GM21737 (cell line): ENCODE measurements around the gene HSPG2.

Experiments
- ATAC-seq: cut with Tn5 transposase; IDR thresholded peaks from one replicate; pipeline ENCODE4 v1.9.1; 2021; ENCODE audit warnings: mild to moderate bottlenecking, moderate library complexity; ENCODE audit not compliant: unreplicated experiment

The HSPG2 gene

DNA sequence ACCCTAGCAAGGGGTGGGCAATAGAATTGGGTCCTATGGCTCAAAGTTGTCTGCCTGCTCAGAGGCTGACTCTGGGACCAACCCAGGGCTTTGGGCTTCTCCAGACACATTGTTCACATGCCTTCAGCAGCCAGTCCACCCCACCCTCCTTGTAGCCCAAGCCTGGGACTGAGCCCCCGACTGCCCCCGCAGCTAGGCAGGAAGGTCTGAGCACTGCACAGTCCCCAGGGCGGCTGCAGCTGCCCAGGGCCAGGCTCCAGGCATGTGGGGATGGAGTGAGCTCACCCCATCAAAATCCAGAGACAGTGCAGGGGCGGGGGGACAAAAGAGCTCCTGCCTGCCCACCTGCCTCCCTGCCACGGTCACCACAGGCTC, 35.6 kb downstream of the HSPG2 start:
- ATAC-seq = no peak

DNA sequence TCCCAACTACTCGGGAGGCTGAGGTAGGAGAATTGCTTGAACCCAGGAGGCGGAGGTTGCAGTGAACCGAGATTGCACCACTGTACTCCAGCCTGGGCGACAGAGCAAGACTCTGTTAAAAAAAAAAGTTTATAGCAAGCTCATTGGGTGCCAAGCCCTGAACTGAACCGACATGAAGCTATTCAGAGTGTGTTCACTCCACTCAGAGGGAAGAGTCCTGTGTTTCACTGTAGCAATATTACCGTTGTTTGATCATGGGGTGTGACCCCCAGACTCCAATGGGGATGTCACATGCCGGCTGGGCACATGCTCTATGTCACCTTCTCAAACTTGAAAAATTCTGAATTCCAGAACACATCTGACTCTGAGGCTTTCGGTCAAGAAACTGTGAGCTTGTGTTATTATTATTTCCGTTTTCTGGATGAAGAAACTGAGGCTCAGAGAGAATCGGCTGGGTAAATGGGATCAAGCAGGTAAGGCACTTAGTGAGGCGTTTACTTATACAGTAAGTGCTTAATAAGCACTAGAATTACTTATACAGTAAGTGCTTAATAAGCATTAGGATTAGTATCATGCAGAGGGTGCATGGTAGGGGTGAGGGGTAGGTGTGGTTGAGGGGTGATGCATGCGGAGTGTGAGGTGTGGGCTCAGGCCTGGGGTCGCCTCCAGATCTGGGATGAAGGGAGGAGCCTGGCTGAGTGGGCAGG, 36.2 kb downstream of the HSPG2 start:
- no peak for ATAC-seq

DNA sequence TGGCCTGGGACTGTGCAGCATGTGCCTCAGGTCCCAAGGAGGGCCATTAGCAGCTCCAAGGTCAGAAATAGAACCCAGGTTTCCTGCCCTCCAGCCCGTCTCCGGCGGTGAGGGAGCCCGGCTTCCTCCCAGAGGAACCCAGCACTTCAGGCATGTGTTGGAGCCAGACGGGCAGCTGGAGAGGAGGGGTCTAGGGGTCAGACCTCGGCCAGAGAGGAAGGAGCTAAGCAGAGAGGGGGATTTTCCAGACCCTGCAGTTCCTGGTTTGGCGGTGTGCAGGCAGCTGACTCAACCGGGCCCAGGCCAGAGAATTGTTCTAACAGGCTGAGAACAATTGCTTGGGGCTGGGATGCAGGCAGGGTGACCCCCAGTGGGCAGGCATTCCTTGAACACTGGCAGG, 37.1 kb downstream of the HSPG2 start:
- ATAC-seq = no peak

DNA sequence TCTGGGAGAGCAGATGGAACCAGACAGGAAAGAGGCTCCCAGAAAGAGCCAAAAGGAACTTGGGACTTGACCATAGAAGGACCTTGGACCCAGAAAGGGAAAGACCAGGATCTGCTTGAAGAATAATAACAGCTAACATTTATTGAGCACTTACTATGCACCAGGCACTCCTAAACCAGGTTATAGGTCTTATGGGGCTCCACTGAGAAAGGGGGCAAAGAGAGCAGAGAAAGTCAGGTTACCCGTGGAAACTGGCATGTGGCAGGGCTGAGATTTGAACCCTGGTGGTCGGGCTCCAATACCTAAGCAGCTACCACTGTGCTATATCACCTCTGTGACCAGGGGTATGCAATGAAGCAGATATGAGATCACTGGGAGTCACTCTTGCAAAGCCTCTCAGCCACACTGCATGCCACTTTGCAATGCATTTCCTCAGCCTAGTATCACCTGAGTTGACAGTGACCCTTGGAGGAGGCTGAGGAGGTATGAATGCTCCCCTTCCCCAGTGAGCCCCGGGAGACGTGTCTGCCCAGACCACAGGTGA, 37.8 kb downstream of the HSPG2 start:
- ATAC-seq = no peak

DNA sequence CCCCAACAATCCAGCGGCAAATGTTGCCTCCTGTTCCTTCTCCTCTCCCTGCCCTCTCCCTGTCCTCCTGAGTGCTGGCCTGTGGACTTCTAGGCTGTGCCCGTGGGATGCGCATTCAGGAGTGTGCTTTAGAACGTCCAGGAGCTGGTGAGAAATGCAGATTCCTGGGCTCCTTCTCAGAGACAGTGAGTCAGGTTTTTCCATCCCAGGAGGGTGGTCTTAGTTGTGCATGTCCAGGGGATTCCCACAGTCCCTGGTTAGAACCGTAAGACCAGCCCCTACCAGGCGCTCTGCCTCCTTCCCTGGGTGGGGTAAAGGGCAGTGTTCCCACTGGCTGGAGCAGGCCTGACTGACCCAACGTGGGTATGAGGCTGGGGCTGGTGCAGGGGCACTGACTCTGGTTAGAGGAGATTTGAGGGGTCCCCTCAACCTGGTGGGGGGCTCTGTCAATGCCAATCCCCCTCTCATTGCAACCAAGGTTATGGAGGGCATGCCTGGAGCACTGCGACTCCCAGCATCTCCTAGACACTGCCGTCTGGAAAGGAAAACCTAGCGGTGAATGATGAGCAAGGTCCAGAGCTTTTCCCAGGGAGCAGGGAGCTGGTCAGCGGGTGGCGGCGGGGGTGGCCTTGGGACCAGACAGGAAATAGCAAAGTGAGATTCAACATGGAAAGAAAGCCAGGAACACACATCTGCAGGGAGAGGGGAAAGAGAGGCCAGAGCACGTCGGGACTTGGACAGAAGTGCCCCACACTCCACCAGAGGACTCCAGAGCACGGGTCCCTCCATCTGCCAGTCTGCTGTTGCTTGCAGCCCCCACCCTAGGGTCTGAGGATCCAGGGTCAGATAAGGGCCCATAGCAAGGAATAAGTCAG, 38.5 kb downstream of the HSPG2 start:
- no peak for ATAC-seq

DNA sequence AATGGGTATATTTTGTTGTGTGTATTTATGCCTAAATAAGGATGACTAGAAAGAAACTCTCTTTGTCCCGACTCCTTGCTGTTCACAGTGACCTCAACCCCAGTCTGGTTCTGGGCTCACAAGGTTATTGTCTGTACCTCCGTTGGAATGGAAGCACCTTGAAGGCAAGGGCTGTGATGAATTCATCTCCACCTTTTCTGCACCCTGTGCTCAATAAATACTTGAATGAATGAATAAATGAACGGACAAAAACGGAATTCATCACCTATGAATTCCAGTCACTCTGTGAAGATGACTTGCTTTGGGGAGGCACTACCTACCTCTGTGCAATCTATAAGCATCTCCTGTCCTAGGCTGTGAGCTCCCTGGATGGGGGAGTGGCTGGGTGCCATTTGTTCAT, 39.3 kb downstream of the HSPG2 start:
- no peak for ATAC-seq

DNA sequence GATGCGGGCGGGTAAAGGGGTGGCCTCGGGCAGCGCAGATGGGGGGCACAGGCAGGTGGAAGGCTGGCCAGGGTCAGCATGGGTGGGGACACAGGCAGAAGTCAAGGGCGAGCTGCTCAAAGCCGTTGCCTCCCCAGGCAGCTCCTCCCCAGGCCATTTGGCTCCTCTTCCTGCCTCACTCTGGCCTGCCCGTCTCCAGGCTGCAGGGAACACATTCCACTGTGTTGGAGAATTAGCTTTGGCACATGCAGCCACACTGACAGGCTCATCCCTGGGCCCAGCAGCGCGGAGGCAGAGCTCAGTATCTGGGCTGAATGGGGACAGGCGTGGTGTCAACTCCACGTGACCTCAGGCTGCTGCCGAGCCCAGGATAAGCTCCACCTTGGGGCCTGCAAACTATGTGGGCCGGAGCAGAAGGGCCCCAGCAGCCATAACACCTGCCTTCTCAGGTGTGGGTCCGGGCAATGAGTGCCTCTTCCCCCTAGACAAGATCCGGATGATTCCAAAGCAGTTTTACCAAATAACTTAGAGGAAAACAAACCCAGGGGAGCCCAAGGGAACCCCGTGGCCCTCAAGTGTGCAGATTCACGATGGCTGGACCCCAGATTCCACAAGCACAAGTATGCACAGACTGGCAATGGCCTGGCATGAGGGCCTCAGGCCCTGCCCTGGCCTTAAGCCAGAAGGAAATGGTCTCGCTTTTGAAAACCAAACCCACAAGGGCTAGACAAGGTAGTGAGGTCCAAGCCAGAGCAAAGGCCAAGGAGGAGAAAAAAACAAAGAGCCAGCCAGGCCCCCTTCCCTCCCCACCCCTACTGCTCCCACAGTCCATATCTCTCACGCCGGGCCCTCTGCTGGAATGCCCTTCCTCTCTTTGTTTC, 40.2 kb downstream of the HSPG2 start:
- ATAC-seq = no peak

DNA sequence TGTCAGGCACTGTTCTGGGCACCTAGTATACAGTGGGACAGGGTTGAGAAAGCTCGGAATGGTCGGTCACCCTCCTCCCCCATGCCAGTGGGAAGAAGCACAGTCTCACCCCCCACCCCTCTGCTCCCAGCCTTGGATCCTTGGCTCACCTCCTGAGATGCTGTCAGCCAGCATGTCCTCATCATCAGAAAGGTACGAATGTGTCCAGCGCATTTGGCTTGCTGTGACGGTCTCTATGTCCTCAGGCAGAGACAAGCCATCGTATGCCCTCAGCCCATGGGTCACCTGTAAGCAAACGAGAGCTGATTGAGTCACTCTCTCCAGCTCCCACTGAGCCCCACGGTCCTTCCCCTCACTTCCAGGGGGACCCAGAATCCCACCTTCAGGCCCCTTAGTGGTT, 41.1 kb downstream of the HSPG2 start:
- no peak for ATAC-seq

DNA sequence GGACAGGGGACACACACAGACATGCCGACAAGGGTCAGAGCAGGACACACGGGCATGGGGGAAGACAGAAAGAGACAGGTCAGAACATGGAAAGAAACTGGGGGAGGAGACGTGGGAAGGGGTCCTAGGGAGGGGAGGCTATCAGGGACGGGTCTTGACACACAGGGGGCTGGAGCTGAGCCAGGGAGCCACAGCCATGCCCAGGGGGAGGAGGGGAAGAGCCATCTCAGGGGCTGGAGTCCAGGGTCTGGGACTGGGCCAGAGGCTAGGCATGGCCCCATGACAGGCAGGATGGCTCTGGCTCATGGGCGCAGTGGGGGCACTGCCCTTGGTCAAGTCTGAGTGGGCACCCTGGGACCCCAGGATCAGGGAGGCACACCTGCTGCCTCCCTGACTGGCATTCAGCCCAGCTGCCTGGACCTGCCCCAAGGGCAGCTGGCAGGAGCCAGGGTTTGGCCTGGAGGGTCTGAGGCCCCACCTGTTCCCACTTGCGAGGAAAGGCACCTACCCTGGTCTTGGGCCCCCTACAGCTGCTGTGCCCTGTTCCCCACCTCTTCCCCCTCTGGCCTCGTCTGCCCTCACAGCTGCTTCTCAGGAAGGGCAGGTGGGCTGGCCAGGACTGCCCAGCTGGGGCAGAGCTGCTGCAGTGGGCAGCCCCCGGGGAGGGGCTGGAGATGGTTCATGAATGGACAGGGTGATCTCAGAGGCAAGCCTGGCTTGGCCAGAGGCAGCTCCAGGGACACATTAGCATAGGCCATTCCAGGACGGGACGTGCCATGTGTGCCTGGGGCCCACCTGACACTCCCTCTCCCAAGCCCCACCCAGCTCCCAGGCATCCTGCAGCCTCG, 42.9 kb downstream of the HSPG2 start:
- ATAC-seq = no peak

DNA sequence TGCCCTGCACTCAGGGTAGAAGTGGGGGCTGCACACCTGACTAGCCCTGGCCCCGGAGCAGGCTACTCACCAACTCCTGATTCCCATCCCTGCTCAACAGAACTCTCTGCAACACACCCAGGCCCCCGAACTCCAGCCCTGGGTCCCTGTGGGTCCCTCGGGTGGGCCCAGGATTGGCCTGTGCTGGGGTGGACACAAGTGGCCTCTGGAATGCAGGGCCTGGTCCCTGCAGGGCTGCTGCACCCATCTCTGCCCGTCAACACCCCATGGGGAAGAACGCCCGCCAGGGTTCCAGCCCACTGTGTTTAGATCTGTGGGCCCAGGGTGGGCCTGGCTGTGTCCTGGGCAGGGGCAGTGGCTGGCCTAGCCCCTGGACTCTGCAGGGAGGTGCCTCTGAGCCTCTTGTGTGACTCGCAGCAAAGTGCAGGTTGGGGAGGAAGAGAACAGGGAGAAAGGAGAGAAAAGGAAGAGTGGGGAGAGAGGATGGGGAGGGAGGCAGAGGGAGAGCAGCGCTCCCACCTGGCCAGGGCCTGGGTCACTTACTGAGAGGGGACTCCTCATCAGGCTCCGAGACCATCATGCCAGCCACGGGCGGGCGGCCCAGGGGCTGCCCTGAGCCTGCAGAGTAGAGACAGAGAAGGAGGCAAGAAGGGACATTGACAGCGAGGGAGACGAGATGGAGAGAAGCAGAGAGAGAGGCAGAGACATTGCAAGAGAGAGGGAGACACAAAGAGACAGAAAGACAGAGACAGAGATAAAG, 43.9 kb downstream of the HSPG2 start:
- no peak for ATAC-seq

DNA sequence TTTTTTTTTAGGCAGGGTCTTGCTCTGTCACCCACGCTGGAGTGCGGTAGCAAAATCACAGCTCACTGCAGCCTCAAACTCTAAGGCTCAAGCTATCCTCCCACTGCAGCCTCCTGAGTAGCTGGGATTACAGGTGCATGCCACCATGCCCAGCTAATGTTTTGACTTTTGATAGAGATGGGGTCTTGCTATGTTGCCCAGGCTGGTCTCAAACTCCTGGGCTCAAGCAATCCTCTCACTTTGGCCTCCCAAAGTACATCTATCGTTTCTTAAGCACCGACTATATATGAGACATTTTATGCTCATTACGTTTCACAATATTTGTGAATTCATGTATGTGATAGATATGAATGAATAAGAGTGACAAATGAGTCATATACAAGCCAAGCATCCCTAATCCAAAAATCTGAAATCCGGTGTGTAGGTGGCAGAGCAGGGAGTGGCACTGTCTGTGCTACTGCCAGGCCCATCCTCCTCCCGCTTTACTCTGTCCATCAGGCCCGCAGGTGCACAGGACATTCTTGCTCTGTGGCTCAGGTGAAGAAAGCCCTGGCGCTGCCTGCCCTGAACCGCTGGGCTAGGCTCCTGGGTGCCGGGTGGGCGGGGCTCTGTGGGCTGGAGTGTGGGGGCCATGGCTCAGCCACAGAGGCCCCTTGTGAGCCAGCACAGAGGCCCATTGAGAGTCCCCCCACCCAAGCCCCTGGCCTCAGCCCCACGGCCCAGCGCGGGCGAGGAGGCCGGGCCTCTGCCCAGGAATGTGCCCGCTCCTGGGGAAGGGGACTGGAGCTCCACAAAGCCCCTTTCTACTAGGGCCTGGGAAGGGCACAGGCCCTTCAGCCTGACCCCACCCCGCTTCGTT, 45.3 kb downstream of the HSPG2 start:
- ATAC-seq = no peak

DNA sequence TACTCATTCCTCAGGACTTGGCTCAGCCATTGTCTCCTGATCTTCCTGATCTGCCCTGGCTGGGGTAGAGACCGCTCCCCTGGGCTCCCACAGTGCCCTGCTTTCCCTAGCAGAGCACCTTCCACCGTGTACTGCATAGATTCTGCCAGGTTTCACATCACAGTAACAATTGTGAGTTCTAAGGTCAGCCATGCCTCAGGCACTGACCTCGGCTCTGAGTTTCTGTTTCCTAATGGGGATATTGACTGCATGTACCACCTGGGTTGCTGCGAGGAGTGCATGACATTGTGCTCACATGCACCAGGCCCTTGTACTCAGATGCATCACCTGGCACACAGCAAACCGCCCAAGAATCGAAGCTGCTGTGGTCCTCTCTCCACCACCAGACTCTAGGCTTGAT, 46.0 kb downstream of the HSPG2 start:
- ATAC-seq = no peak

DNA sequence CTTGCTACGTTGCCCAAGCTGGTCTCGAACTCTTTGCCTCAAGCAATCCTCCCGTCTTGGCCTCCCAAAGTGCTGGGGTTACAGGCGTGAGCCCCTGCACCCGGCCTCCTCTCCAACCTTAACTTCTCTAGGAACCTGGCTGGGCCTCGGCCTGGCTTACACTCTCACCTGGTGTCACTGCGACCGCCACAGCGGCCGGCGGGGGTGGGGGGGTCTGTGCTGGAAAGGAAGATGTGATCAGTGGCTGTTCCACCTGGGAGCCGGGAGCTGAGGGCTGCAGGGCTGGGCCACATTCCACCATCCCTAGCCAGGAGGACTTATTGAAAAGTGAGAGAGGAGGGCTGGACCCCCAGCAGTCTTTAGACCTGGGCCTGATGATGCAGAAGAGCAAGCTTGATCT, 48.6 kb downstream of the HSPG2 start:
- ATAC-seq = no peak

DNA sequence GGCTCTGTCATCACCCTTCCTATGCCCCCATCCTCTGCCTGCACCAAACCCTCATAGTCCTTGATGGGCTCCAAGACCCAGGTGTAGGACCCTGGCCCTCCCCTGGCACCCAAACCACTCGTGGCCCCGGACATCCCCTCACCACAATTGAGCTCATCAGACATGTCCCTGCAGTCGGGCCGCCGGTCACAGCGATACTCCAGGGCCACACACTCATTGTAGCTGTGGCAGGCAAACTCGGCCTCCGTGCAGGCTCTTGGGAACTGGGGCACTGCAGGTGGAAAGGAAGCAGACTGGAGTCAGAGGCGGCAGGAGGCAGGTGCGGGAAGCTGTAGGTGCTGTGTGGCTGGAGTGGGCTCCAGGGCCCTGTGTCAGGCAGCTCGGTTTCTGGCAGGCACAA, 49.3 kb downstream of the HSPG2 start:
- no peak for ATAC-seq

DNA sequence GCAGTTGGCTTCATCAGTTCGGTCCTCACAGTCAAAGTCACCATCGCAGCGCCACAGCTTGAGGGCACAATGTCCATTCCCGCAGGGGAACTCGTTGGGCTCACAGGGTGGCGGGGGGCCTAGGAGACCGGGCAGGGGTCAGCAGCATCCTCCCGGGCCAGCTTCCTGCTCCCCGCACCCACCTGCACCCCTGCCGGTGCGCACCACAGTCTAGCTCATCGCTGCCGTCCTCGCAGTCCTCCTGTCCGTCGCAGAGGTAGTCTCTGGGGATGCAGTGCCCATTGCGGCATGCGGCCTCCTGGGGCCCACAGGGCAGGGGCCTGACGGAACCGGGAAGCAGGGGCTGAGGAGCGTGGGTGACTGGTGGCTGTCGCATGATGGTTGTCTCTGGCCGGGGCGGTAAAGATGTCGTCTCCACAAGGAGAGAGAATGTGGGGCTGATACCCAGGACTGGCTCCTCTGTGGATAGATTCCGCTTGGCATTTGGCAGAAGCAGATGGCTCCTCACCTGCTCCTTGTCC, 49.8 kb downstream of the HSPG2 start:
- ATAC-seq = no peak

DNA sequence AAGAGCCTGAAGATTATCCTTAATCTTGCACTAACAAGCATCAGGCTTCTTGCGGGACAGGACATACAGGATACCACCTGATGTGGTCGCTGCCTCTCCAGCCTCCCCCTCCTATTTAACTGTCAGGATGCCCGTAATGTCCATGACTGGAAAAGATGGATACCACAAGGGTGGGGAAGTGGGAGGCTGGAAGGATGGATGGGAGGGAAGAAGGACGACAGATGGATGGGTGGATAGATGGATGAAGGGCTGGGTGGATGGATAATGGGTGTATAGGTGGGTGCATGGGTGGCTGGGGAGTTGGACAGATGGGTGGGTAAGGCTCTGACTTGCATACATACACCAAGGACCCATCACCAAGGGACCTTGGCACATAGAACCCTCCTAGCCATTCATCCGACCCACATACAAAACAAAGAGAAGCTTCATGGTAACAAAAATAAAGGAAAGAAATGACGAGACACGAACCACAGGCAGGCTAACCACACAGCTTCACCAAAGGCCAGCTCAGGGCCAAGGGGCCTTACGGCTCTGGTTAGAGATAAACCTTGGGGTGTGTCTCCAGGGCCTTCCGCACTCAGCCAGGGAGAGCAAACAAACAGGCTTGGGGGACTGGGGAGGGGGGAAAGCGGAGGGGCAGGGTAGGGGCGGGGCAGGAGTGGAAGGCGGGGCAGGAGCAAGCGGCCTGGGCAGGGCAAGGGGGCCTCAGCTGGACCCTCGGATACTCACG, 50.5 kb downstream of the HSPG2 start:
- ATAC-seq = no peak

DNA sequence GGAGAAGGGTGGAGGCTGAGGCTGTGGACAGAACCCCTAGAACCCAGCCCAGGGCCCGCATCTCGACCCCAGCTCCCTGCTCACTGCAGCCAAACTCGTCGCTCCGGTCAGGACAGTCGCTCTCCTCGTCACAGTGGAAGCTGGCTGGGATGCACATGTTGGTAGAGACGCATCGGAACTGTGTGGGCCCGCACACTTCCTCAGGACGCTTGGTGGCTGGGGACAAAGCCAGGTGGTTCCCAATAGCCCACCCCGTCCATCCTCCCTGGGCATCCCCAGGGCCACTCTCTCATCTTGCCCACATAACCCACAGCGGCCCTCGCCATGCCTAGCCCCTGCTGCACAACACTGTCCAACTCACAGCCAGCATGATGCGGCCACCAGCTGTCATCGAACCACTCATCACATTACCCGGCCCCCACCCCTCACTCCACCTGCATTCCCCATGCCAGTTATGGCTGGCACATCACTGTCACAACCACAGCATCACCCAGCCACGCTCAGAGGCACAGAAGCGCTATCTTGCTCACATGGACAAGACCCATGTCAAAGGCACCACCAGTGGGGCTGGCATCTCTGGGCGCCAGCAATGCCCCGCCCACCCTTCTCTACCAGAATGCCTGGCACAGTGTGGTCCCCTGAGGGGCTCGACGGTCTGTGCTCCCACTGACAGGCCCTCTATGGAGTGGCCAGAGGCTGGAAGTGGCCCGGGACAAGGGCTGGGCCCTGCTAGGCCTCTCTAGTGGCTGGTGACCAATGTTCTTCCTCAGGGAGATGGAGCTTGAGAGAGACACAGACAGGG, 51.7 kb downstream of the HSPG2 start:
- no peak for ATAC-seq
